Measurements from ENCODE around the gene ID4.
"Not testable (repeated sequence)": the region's sequence is repeated elsewhere in the genome, so short reads cannot be mapped to it uniquely, and the experiment has no call there.

- TF ChIP-seq CTCF (IDR thresholded peaks at IDR 0.05; ENCODE audit: control extremely low read depth in 1 of 3, insufficient read depth in 1 of 3, low read depth in 1 of 3, low read length in 3 of 3); CHD2 (IDR thresholded peaks at IDR 0.05; ENCODE audit: low read length); JUND (IDR thresholded peaks at IDR 0.05; ENCODE audit: low read length); YY1 (IDR thresholded peaks at IDR 0.05; ENCODE audit: low read depth, low read length); POLR2AphosphoS5 (IDR thresholded peaks at IDR 0.05; ENCODE audit: low read depth, low read length); RBBP5 (IDR thresholded peaks at IDR 0.05; ENCODE audit: borderline replicate concordance, low read depth, low read length); FOSL1 (IDR thresholded peaks at IDR 0.05; ENCODE audit: insufficient read depth, low read depth, low read length); CEBPB (IDR thresholded peaks at IDR 0.05; ENCODE audit: low read depth, low read length); MAFK (IDR thresholded peaks at IDR 0.05; ENCODE audit: low read depth, low read length); POLR2A (IDR thresholded peaks at IDR 0.05; ENCODE audit: control extremely low read depth in 1 of 2, low read depth in 2 of 2, low read length in 2 of 2); KDM5A (IDR thresholded peaks at IDR 0.05; ENCODE audit: low read length): not testable (repeated sequence)
- TF ChIP-seq, protein P1, sequence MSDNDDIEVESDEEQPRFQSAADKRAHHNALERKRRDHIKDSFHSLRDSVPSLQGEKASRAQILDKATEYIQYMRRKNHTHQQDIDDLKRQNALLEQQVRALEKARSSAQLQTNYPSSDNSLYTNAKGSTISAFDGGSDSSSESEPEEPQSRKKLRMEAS (IDR thresholded peaks at IDR 0.05) = not testable (repeated sequence)
Measured at GRCh38 chr6:19854421-19855015, 17.3 kb downstream of the ID4 start.

All from H1 (cell line).